ENCODE measurements around the gene SLC25A28.
"Not testable (repeated sequence)": the region's sequence is repeated elsewhere in the genome, so short reads cannot be mapped to it uniquely, and the experiment has no call there.

The SLC25A28 gene

DNA sequence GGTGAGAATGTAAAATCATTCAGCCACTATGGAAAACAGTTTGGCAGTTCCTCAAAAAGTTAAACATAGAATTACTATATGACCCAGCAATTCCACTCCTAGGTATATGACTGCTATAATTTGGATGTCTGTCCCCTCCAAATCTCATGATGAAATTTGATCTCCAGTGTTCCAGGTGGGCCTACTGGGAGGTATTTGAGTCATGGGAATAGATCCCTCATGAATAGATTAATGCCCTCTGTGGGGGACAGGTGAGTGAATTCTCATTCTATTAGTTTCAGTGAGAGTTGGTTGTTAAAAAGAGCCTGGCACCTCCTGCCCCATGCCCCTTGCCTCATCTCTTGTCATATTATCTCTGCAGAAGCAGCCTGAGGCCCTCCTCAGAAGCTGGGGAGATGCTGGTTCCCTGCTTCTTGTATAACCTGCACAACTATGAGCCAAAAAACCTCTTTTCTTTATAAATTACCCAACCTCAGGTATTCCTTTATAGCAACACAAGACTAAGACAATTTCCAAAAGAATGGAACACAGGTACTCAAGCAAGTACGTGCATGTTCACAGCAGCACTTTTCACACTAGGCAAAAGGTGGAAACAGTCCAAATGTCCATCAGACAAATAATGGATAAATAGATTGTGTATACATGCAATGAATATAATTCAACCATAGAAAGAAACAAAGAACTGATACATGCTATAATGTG, 8.8 kb upstream of the SLC25A28 start:
- DNase-seq: no peak

DNA sequence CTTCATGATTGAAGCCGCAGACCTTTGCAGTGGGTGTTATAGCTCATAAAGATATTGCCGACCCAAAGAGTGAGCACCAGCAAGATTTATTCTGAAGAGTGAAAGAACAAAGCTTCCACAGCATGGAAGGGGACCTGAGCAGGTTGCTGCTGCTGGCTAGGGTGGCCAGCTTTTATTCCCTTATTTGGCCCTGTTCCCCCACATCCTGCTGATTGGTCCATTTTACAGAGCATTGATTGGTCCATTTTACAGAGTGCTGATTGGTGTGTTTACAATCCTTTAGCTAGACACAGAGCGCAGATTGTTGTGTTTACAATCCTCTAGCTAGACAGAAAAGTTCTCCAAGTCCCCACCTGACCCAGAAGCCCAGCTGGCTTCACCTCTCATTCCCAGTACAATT, 4.9 kb upstream of the SLC25A28 start:
- not testable (repeated sequence) for DNase-seq

DNA sequence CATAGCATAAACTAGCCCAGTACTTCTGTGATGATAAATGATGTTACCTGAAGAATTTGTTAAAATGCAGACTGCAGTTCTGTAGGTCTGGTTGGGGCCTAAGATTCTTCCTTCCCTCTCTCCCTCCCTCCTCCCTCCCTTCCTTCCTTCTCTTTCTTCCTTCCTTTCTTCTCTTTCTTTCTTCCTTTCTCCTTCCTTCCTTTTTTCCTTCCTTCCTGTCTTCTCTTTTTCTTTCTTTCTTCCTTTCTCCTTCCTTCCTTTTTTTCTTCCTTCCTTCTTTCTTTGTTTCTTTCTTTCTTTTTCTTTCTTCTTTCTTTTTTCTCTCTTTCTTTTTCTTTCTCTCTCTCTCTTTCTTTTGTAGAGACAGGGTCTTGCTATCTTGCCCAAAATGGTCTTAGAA, 3.7 kb upstream of the SLC25A28 start:
- DNase-seq: no peak

DNA sequence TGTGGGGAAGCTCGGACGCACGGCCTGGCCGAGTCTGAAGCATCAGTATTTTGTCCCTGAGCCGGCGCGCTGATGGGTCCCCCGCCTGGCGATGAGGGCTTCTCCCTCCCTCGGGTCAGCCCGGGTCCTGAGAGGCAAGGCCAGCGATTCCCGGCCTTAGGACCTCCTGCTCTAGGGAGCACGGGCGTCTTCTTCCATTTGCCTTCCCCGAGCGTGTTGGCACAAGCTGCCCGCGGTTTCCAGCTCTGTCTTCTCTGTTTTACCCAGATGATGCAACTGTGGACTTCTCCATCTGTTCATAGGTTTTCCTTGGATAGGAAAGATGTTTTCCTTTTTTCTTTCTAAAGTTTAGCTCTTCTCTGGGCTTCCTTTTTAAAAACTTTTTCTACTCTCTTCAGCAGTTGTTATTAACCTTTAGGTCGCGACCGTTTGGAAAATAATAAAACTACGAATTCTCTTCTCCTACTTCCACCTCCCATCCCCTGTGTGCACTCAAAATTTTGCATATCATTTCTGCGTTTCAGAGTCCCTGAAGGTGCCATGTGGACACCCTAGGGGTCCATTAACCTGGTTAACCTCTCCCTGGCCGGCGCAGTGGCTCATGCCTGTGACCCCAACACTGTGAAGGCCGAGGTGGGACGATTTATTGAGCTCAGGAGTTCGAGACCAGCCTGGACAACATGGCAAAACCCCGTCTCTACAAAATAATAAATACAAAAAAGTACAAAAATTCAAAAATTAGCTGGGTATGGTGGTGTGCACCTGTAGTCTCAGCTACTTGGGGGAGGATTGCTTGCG, 1.4 kb upstream of the SLC25A28 start:
- DNase-seq: peak in 2 of 3 donors; percentile 85 to 90

DNA sequence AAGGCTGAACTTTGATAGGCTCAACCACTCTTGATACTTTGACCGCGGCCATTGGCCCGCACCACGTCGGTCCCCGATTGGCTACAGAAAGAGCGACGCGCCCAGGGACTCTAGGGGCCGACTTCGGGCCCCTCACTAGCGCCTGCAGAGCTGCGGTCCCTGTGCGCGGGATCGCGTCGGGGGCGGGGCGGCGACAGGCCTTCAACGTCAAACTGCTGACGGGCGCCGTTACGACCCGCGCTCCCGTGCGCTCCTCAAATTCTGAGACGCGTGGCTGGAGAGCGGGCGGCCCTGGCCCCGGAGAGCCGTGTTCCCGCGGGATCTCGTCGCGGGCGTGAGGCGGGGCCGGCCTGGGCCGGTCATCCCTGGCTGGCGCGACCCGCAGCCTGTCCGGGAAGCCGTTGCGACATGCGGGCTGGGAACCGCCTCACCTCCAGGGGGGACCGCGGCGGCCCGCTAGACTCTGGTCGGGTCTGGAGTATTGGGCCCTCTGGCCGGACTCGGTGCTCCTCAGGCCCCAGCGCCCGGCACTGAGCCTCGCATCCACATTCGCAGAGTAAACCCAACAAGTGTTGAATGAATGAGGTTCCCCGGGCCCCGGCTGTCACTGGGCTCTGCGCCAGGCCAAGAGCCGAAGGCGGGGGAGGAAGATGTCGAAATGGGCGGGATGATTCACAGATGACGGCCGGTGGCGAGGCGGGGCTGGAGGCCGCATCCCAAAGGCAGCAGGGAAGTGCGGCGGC, 643 bp upstream of the SLC25A28 start:
- peak; percentile 98 for DNase-seq

DNA sequence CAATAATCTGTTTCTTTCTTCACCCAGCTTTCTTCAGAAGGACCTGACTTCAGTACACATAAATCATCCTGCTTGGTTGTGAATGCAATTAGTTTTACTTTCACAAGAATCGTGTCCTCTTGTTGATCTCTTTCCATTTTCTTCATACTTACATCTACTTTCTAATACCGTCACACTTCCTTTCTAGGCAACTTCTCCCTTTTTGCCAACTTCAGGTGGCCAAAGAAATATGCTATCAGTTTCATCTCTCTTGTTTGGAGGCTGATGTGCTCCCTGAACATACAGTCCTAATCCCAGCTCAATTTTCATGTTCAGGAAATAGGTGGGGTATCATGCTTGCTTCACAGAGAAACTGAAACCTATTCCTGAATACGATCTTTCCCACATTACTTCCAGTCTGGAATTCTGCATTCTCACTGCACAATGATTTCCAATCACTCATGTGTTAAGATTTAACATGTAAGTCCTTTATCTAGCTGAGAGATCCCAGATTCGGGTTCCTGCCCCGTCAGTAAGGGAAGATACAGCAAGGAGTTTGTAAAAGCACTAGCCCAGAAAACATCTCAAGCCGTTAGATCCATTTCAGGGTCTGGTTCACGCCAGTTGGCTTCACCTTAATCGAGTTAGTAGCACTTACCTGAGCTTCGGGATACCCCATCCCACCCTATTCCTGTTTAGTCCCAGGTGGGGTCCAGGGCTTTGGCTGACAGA, 994 bp downstream of the SLC25A28 start:
- peak; percentile 38 to 78 (median 49) for DNase-seq

DNA sequence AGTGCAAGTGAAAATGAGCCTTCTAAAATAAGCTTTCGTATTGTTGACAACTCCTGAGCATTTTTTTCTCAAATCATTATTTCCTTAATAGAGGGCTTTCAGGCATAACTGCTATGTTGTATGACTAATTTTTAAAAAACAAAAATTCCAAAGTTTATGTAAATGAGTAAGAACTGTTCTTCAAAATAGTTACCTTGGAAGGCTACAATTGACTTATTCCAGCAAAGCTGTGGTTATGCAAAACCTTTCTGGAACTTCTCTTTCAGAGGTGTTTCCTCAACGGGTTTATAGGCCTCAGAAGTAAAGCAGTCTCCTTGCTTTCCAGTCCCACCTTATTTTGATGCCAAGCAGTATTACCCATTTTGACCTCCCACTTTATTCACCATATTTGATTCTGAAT, 2.5 kb downstream of the SLC25A28 start:
- peak in 2 of 3 donors; percentile 24 to 54 for DNase-seq

DNA sequence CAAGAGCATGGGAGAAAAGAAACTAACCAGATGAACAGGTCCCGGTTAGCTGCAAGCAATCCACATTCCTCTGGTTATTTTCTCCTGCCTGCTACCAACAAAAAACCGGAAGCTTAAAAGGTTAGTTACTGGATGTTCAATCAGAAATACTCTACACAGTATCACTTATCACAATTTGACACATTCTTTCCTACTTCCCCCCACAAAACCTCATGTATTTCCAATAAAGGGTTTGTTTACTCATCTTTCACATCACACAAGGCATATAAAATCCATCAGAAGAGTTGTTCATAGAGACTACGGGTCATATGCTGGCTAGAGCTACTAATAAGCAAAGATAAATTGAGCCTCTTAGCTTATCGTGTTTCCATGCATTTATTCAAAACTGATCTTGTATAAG, 4.8 kb downstream of the SLC25A28 start:
- no peak for DNase-seq

DNA sequence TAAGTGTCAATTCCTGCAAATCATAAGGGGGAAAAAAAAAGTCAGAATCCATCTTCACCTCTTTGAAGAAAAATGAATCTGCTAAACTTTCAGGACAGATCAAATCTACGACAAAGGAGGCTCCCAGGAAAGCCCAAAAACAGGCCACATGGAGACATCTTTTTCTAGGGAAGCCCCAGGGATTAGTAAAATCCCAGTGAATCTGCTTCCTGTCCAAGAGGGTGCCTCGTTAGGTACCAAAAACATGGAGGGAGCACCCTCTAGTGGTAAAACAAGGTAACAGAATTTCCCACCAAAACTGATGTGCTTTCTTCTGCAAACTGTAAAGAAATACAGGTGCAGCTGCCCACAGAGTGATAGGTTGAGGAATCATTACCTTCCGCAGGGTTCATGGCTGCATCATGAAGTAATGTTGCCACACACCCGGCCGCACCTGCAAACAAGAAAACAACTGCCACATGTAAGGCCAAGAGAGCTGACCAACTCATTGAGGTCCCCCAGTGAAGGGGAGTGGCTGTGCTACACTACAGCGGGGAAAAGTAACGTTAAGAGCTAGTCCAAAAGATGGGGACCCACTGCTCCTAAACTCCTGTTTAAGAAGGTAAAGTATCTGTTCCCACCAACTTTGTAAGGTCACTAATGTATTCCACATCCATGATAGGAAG, 7.9 kb downstream of the SLC25A28 start:
- peak; percentile 69 to 78 (median 69) for DNase-seq

DNA sequence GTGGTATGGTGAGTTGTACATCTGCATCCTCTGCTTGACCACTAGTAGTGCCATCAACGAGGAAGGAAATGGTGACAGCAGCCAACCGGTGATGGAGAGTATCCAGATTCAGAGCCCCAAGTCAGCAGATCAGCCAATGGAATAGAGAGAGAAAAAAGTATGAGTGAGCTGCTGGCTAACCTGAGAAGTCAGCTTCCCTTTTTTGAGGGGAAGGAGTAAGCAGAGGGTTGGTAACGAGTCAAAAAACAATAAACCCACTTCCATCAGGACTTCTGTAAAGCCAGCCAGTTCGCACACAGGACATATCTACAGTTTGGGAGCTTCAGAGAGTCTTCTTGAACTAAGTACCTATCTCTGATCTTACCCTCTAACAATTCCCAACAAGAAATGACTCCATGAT, 8.9 kb downstream of the SLC25A28 start:
- no peak for DNase-seq

DNA sequence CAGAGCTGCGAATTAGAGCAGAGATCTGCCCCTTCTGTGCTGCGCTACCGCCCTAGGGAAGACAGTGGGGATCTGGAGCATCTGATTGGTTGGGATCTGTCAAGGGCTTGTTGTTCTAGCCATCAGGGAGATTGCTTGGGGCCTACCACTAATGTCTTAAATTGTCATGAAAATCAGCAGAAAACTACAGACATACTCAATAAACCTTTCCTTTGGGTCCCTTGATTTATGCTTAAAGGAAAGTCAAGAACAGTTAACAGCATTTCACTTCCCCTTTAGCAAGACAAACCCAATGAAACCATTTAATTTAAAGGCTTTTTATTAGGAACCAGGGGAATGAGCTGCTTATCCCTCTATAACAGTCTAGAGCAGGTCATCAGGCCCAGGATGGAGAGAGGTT, 10.0 kb downstream of the SLC25A28 start:
- no peak for DNase-seq

DNA sequence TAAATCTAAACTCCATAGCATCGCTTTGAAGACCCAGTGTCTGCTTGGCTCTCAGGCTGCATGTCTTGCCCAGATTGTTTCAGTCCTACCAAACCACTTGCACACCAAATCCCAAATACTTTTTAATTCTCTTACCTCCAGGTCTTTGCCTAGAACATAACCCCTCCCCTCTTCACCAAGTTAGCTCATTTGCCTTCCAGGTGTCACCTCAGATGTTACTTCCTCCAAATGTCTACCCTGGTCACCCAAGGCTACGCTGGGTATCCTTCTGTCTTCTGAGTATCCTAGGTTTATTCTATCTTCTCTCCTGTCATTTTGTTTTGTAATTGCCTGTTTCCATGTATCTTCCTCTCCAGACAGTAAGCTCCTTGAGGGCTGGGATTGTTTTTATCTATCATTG, 11.1 kb downstream of the SLC25A28 start:
- no peak for DNase-seq

DNA sequence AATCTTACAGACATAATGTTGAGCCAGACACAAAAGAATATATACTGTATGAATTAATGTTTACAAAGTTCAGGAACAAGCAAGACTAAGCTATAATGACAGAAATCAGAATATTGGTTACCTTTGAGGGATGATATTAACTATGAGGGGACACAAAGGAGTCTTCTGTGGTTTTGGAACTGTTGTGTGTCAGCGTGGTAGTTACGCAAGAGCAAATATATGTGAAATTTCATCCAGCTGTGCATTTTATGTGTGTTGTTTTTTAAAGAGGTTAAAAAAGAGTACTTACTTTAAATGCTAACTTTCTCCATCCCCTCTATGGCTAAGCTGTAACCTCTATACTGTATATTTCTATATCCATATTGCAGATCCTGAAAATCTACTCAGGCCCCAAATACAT, 14.9 kb downstream of the SLC25A28 start:
- DNase-seq: no peak

DNA sequence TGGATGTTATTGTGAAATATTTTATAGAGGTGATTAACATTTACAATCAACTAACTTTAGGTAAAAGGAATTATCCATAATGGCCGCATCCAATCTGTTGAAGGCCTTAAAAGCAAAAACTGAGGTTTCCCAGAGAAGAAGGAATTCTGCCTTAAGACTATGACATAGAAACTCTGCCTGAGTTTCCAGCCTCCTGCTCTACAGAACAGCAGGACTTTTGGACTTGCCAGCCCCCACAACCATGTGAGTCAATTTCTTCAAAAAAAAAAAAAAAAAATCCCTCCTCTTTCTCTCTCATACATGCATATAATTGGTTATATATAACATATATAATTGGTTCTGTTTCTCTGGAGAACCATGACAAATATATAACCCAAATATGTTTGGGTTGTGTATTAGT, 15.4 kb downstream of the SLC25A28 start:
- DNase-seq: no peak

DNA sequence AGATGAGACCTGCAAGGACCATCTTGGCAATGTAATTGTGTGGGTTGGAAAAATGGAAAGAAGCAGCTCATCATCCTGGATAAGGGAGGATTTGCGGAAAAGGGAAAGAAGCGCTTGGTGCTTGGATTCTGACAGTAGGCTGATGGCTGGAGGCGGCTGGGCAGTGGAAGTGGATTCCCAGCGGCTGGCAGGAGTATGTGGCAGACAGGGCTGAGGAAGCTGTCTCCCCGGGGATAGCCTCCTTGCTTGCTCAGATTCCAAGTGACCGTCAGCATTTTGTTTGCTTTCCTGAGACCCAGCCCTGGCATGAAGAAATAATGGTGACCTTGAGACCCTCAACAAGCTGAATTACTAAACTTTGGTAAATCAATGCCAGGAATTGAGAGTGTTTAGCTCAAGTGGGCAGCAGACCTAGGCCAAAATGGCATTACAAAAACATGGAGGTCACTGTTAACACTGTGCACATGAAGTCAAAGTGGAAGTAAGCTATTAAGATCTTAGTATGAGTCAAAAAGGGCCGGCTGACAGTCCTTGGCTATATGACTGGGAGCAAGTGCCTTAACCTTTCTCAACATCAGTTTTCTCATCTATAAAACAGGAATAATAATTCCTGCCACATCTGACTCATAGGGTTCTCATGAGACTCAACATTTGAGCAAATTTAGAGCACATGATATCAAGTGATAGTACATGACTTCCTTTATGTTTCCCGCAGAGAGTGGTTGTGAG, 21.3 kb downstream of the SLC25A28 start:
- peak; percentile 54 to 80 (median 65) for DNase-seq

DNA sequence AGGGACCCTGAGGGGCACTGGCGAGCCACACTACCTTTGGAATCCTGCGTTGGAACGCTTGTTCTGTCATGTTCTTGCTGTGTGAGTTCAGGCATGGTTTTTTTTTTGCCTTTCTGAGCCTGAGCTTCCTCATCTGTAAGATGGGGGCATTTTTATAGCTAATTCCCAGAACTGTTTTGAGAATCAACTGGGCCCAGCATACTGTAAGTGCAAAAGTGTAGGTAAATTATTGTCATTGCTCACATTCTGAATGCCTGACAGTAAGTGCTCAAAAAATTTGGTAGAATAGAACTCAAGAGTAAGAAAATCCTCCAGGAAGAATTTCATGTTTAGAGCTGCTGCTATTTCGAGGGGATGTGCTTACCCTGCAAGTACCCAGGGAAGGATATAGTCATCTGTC, 22.2 kb downstream of the SLC25A28 start:
- DNase-seq: no peak

DNA sequence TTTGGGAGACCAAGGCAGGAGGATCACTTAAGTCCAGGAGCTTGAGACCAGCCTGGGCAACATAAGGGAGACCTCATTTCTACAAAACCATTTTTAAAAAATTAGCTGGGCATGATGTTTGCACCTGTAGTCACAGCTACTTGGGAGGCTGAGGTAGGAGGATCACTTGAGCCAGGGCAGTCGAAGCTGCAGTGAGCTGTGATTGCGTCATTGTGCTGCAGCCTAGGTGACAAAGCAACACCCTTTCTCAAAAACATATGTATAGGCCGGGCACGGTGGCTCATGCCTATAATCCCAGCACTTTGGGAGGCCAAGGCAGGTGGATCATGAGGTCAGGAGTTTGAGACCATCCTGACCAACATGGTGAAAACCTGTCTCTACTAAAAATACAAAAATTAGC, 23.5 kb downstream of the SLC25A28 start:
- DNase-seq: not testable (repeated sequence)

DNA sequence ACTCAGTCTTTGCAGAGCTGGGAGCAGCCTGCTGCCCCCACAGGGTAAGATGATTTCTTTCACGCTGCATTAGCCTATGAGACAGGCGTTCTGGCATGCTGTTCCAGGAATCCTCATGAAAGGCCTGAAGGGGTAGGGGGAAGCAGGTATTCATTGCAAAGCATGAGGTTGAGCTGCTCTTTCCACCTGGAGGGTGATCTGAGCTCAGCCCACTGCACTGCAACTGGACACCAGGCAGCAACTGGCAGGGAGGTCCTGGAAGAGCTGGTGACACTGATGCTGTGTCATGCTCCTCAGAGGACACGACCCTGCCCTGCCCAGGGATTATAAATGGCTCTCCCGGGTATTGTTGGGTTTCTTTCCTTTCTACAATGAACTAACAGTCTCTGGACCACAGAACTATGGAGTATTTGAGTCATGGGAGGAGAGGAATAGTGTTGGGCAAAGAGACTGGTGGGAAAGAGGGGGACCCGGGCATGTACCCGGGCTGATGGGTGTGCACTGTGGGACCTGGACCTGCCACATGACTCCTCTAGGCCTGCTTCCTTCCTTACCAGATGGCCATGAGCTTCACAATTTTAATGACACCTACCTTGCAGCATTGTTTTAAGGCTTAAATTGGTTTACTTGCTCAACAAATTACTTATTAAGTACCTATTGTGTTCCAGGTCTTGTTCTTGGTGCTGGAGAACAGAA, 24.3 kb downstream of the SLC25A28 start:
- no peak for DNase-seq

DNA sequence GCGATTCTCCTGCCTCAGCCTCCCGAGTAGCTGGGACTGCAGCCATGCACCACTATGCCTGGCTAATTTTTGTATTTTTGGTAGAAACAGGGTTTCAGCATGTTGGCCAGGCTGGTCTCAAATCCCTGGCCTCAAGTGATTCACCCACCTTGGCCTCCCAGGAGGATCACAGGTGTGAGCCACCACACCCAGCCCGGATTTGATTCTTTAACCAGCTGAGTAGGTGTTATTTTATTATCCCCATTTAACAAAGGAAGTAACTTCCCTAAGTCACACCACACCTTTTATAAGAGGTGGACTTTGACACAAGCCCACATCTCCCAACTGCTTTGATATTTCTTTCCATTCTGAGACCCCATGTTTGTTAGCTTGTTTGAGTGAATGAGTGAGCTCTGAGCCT, 25.0 kb downstream of the SLC25A28 start:
- DNase-seq: no peak

DNA sequence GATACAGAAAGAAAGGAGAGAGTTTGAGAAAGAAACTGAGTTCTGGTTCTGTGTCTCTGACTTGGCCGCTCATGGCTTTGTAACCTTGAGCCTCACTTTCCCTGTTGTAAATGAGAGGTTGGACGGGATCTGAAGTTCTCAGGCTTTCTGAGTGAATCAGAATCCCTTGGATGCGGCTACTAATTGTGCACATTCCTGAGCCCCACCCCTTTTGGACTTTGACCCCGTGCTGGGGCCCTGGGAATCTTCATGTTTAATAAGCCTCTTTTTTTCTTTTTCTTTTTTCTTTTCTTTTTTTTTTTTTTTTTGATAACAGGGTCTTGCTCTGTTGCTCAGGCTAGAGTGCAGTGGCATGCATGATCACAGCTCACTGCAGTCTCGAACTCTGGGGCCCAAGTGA, 26.9 kb downstream of the SLC25A28 start:
- DNase-seq: no peak

DNA sequence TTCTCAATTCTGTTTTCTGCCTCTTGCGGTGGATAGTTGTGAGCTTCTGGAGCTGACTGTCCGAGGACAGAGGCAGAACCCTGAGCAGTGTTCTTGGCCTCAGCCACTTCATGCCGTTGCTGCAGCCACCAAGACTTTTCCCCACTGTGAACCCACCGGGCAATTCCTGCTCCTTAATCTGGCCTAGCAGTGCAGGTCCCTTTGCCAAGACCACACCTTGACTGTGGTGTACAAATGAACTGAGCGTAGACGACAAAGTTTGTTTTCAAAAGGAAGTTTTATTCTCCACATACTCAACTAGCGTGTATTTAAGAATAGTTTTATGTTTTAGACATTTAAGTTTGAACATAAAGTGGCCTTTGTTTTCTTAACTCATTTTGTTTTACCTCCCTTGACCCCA, 29.4 kb downstream of the SLC25A28 start:
- no peak for DNase-seq
